NCI-H345 (cell line): Measurements from ENCODE around the gene CLBA1.
"Not testable (repeated sequence)": the region's sequence is repeated elsewhere in the genome, so short reads cannot be mapped to it uniquely, and the experiment has no call there.

ENCODE experiments used
- DNase-seq: peaks from one replicate; lab custom pipeline; 2025; lab: John Stamatoyannopoulos, UW

The CLBA1 gene

DNA sequence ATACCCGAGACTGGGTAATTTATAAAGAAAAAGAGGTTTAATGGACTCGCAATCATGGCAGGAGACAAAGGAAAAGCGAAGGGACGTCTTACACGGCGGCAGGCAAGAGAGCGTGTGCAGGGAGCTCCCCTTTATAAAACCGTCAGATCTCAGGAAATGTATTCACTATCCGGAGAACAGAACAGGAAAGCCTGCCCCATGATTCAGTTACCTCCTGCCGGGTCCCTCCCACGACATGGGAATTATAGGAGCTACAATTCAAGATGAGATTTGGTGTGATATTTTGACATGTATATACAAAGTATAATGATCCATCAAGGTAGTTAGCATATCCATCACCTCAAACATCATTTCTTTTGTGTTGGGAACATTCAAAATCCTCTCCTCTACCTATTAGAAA, 37.6 kb downstream of the CLBA1 start:
- DNase-seq: no peak

DNA sequence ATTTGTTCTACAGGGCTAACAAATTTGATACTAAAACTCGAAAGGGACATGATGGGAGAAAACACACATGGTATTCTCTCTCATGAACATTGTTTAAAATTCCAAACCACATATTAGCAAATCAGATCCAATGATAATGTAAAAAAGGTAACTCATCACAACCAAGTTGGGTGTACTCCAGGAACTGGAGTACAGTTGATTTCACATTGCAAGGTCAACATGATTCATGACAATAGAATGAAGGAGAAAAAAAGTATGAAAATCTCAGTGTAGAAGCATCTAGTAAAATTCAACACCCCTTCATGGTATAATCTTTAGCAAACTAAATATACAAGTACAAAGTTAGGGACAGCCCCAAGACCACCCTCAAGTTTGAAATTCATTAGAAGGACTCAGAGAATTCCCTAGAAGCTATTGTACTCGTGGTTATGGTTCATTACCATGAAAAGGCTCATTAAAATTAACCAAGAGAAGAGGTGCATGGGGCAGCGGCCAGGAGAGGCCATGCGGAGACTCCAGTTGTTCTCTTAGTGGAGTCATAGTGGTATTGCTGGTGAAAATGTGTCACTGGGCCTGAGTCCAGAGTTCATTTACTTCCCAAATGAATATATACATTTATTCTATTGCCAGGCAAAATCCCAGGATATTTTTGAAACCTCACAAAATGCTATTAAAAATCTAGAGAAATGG, 38.3 kb downstream of the CLBA1 start:
- DNase-seq: no peak

DNA sequence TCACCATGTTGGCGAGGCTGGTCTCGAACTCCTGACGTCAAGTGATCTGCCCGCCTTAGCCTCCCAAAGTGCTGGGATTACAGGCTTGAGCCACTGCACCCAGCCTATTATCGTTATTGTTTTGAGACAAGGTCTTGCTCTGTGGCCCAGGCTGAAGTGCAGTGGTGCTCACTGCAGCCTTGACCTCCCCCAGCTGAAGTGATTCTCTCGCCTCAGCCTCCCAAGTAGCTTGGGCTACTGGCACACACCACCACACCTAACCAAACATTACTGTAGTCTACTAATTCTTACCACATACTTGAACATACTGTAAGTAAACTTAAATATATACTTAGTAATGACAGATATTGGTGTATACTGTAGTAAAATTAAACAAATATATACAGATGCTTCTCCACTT, 39.8 kb downstream of the CLBA1 start:
- no peak for DNase-seq

DNA sequence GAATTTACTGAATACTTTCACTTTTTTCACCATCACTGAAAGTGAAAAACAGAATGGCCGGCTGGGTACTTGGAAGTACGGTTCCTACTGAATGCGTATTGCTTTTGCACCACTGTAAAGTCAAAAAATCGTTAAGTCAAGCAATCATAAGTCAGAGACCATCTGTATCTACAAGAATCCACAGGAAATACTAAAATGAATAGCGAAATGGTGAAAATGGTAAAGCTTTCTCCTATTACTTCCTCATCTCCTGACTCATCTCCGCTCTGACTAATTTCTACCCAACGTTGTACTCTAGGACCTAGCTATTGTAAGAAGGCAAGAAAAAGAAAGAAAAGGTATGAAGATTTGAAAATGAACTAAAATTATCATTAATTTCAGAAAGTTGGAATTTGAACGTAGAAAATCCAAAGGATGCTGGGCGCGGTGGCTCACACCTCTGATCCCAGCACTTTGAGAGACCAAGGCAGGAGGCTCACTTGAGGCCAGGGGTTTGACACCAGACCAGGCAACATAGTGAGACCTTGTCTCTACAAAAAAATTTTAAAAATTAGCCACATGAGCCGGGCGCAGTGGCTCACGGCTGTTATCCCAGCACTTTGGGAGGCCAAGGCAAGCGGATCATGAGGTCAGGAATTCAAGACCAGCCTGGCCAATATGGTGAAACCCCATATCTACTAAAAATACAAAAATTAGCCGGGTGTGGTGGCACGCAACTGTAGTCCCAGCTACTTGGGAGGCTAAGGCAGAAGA, 40.6 kb downstream of the CLBA1 start:
- no peak for DNase-seq

DNA sequence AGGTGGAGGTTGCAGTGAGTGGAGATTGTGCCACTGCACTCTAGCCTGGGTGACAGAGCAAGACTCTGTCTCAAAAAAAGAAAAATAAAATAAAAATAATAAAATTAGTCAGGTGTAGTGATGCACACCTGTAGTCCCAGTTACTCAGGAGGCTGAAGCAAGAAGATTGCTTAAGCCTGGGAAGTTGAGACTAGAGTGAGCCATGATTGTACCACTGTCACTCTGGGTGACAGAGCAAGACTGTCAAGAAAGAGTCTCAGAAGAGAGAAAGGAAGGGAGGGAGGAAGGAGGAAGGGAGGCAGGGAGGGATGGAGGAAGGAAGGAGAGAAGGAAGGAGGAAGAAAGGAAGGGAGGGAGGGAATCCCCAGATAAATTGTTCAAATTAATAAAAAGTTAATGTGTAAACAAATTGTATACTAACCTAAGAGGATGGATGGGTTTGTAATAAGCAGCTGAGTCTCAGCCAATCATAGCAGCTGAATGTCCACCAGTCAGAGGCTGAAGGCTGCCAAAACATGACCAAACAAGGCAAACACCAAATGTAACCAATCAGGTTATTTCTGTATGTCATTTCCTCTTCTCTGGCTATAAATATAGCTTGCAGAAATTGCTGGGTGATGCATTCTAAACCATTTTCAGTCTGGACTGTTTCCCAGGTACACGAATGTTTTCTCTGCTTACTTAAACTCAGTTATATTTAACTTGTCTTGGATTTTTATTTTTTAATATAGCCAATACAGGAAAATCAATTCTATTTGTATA, 41.4 kb downstream of the CLBA1 start:
- DNase-seq: no peak

DNA sequence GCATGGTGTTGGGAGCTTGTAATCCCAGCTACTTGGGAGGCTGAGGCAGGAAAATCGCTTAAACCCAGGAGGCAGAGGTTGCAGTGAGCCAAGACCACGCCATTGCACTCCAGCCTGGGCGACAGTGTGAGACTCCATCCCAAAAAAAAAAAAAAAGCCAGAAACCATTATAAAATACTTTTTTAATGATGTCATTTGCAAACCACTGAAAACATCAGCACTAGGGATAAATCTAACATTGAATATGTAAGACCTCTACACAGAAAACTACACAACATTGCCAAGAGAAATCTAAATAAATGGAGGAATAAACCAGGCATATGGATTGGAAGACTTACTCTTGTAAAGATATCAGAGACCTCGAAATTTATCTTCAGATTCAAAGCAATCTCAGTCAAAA, 42.1 kb downstream of the CLBA1 start:
- not testable (repeated sequence) for DNase-seq

DNA sequence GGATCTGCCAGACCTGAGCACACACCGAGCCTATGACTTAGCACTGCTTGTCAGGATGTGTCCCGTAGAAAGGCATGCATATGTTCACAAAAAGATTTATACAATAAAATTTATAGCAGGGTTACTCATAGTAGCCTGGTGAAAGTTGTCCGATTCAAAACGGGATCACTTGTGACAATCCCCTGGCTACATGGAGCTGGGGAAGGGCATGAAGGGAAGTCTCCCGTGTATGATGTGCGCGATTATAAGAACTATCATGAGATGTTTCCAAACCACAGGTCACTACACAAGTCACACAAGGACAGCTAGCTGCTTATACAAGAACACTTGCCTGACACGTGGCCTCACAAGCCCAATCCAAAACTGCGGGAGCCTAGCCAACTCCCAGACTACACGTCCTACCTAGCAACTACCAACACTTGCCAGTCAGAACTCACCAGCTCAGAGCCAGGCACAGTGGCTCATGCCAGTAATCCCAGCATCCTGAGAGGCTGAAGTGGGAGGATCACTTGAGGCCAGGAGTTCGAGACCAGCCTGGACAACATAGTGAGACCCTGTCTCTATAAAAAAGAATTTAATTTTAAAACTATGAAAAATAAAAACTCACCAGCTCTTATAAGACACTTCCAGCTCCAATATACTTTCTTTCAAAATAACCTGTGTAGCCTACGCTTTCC, 42.8 kb downstream of the CLBA1 start:
- DNase-seq: no peak

DNA sequence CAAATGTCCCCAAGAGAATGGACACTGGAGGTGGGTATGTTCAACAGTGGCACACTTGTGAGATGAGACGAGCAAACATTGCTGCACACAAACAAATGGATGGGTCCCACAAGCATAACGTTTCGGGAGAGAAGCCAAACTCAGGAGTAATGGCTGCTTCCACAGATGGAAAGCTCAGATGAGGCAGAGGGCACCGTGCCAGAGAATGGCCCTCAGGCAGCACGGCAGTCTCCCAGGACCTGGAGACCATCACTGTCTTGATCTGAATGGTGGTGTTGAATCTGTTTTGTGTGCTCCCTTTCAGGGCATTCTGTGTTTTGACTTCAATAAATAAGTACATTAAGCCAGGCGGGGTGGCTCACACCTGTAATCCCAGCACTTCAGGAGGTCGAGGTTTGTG, 43.8 kb downstream of the CLBA1 start:
- no peak for DNase-seq

DNA sequence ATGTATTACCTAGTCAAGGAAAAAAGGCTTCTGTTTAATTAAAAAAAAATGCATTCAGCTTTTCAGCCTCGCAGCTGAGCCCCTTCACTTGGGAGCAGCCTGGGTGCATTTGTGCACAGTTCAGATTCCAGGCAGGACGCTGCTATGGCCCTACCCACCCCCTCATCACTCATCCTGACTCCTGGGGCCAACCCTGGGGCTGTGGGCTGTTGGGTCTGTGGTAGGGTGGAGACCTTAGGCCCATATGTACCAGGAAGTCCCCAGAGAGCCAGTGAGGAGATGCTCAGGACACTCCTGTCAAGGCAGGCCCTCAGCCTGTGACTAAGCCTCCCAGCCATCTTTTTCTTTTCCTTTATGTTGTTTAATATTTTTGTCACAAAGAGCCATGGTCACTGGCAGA, 44.6 kb downstream of the CLBA1 start:
- no peak for DNase-seq

DNA sequence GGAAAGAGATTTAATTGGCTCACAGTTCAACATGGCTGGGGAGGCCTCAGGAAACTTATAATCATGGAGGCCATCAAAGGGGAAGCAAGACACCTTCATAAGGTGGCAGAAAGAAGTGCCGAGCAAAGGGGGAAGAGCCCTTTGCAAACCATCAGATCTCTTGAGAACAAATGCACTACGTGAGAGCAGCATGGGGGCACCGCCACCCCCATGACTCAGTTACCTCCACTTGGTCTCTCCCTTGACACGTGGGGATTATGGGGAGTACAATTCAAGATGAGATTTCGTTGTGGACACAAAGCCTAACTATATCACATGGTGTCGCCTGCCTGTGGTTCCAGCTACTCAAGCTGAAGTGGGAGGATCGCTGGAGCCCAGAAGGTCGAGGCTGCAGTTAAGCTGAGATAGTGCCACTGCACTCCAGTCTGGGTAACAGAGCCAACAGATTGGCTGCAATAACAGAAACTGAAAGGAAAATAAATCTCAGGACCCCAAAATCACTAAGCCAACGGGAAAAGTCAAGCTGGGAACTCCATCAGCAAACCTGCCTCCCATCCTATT, 45.3 kb downstream of the CLBA1 start:
- DNase-seq: no peak

DNA sequence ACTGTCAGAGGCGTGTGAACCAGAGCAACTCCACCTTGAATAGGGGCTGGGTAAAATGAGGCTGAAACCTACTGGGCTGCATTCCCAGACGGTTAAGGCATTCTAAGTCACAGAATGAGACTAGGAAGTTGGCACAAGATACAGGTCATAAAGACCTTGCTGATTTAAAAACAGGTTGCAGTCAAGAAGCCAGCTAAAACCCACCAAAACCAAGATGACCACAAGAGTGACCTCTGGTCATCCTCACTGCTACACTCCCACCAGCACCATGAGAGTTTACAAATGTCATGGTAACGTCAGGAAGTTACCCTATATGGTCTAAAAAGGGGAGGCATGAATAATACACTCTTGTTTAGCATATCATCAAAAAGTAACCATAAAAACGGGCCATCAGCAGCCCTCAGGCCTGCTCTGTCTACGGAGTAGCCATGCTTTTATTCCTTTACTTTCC, 46.9 kb downstream of the CLBA1 start:
- not testable (repeated sequence) for DNase-seq

DNA sequence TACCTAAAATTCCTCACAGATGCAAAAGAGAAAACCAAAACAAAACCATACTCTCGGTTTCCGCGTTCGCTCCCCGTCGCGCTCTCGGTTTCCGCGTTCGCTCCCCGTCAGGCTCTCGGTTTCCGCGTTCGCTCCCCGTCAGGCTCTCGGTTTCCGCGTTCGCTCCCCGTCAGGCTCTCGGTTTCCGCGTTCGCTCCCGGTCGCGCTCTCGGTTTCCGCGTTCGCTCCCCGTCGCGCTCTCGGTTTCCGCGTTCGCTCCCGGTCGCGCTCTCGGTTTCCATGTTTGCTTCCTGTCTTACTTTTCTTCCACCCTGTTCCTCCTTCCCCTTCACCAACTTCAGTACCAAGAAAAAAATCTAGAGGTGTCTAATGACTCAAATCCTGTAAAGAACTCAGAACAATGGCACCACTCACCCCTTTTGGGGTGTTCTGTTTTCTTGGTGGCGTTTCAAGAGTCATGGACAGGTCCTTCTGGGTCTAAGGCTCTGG, 47.9 kb downstream of the CLBA1 start:
- not testable (repeated sequence) for DNase-seq

DNA sequence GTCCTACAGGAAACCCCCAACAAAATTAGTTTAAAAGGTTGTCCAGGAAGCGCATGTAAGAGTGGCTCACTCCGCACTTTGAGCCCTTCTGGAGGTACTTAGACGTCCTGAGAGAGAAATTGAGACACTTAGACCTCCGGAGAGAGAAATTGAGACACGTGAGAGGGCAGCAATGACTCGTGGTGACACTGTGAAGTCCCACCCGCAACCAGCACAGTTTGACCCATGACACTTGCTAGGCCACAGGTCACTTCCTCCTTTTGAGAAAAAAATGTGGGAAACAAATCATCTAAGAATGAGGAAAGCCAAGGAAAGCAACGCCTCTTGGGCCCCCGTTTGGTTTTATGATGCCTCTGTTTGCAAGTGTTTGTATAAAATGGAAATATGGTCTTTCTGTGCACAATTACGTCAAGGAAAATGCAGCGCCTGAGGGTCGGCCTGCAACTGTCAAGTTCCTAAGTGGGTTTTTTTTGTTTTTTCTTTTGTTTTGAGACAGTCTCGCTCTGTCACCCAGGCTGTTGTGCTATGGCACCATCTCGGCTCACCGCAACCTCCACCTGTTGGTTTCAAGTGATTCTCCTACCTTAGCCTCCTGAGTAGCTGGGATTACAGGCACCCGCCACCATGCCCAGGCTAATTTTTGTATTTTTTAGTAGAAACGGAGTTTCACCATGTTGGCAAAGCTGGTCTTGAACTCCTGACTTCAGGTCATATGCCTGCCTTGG, 48.9 kb downstream of the CLBA1 start:
- no peak for DNase-seq

DNA sequence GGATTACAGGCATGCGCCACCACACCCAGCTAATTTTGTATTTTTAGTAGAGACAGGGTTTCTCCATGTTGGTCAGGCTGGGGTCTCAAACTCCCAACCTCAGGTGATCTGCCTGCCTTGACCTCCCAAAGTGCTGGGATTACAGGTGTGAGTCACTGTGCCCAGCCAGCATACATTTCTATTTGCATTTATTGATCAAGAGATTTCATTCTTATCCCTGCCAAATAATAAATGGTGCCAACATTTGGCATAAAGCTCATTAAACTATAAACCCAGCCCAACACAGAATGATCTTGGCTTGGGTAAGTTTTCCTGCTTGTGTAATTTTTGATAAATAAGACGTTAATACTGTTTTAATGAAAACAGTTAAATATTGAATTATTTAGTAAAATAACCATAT, 50.0 kb downstream of the CLBA1 start:
- DNase-seq: not testable (repeated sequence)

DNA sequence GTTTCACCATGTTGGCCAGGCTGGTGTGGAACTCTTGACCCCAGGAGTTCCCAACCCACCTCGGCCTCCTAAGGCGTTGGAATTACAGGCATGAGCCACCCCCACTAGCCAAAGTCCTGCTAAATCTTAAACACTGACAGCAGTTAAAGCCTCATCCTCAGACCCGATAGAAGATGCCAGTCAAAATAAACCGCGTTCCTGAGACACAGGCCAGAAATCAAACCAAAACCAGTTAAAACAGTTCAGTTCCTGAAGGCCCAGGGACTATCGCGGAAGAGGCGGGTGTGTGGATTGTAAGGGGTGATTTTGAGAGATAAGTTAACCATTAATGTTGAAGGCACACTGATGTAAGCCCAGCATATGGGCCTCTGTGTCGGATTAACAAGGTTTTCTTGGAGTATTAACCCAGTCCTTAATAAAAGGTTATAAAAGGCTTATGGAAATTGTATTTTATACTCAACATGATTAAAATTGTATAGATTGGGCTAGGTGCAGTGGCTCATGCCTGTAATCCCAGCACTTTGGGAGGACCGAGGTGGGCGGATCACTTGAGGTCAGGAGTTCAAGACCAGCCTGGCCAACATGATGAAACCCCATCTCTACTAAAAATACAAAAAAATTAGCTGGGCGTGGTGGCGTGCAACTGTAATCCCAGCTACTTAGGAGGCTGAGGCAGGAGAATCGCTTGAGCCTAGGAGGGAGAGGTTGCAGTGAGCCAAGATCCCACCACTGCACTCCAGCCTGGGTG, 54.0 kb downstream of the CLBA1 start:
- DNase-seq: no peak

DNA sequence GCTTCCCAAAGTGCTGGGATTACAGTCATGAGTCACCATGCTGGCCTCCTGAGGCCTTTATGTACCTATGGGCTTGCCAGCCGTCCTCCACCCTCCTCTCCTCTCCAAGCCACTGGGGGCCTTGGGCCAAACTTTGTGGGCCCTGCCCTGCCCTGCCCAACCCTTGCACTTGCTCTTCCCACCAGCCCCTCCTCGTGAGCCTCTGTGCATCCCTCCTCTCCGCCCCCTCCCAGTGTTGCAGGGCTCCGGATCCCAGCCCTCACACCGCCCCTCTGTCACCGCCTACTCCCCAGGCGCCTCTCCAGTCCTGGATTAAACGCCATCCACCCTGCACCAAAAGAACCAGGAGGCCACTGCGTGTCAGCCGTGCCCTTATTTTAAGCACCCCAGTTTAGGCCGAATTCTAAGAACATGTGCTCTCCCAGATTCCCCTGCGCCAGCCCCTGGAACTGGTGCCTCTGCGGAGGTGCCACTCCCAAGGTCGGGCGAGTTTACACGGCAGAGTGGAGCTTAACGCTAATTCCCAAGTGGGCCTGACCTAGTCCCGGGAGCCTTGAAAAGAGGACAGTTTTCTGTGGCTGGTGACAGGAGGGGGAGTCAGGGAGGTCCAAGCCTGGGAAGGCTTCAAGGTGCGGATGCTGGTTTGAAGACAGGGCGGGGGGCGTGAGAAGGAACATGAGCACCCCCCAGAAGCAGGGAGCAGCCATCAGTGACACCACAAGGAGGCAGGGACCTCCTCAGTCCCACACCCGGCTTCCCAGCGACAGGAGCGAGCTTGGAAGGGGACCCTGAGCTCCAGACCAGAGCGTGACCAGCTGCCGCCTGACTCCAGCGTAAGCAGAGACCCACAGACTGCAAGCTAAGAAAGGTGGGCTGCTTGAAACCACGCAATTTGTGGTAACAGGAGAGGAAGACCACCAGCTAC, 56.5 kb downstream of the CLBA1 start:
- DNase-seq: no peak

DNA sequence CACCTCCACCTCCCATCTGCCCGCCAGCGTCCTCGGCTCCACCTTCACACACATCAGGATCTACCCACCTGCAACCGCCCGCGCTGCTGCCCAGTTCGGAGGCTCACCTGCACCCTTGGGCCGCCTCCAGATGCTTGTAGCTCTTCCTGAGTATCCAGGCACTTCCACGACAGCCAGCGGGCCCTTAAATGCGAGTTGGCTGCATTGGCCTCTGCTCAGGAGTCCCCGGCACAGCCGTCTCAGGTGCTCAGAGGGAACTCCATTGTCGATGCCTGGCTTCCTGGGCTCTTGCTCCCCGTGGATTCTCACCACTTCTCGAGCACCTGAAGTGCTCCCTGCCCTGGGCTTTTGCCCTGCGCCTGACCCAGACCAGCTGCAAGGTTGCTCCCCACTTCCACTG, 57.2 kb downstream of the CLBA1 start:
- no peak for DNase-seq

DNA sequence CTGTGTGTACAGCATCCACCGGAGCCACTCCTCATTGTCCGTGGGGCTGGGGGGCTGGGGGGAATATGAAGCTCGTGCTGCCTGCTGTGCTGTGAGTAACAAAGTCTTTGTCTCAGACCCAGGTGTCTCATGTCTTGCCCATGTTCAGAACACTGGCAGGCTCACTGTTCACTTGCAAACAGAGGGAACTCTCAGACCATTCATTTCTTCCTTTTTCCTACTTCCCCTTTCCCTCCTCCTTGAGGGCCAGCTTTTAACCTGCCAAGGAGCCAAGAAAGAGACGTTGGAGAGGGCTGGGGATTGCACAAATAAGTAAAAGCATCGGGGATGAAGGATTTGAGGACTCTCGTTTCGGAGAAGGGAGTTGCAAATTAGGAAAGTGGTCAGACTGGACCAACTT, 58.1 kb downstream of the CLBA1 start:
- no peak for DNase-seq
